Measurements from ENCODE around the gene HOXB4.

- TF ChIP-seq CTCF (IDR thresholded peaks at IDR 0.05), result no peak
- TF ChIP-seq POLR2A (IDR thresholded peaks at IDR 0.05), result no peak
These were observed 1.3 kb upstream of the HOXB4 start for GRCh38 chr17:48579471-48579759.

All from adrenal gland (tissue), 5 donors.